Heart left ventricle (tissue), 13 donors: Measurements from ENCODE around the gene GAGE2A.
"Not testable (repeated sequence)": the region's sequence is repeated elsewhere in the genome, so short reads cannot be mapped to it uniquely, and the experiment has no call there.

Experiments used
- POLR2A ChIP-seq, 2 donors: fragments of 450-650 bp; IDR thresholded peaks; one replicate each; pipeline ENCODE4 v1.6.1; 2017; ENCODE audit warnings: antibody characterized with exemption in 2 of 2, mild to moderate bottlenecking in 2 of 2, moderate library complexity in 2 of 2
- TF ChIP-seq, protein P1 (sequence below), 12 donors: fragments of 200-600 bp; sonication (generic) in 4 of 12; IDR thresholded peaks; one replicate each; pipeline versions ENCODE4 v1.5.0 to v1.8.0; 2018 to 2022; ENCODE audit warnings: antibody characterized with exemption in 12 of 12, mild to moderate bottlenecking in 5 of 12
- donor health status: ischemic (EF 13 %, LVEDD 7.1; RV severe dilation, severe dysfunction).
- donor health status: DM: no; HTN: yes; CAD: no.
- donor health status: DM: no; HTN: no; CAD: no.
- donor health status: ischemic (EF 25% LVEDD 6.9; RV normal size, moderate dysfunction).
- donor health status: ischemic (EF 25% LVEDD 5.7; RV mildly dilated, moderate dysfunction).
- donor health status: ischemic (EF 35%, LVEDD 5.7; RV mildly dilated, moderate dysfunction).
- donor health status: nonischemic (EF 11% LVEDD 7.7; RV severe dilation, severe dysfunction).
- donor health status: DM: yes; HTN: yes; CAD: no.
- donor health status: PGD.
- donor health status: ischemic (EF 29% LVEDD 5.4; RV normal size, mild dysfunction).
- donor health status: nonischemic (EF 23%, LVEDD 6.1; RV moderate dilation, normal function).

DNA sequence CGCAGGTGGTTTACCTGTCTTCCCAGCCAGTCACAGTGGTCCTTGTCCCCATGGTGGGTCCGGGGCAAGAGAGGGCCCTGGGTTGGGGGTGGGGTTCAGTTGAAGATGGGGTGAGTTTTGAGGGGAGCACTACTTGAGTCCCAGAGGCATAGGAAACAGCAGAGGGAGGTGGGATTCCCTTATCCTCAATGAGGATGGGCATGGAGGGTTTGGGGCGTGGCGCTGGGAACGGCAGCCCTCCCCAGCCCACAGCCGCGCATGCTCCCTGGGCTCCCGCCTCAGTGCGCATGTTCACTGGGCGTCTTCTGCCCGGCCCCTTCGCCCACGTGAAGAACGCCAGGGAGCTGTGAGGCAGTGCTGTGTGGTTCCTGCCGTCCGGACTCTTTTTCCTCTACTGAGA, 38.3 kb upstream of the GAGE2A start, which contains the start of gene GAGE12E:
- TF ChIP-seq, protein P1, sequence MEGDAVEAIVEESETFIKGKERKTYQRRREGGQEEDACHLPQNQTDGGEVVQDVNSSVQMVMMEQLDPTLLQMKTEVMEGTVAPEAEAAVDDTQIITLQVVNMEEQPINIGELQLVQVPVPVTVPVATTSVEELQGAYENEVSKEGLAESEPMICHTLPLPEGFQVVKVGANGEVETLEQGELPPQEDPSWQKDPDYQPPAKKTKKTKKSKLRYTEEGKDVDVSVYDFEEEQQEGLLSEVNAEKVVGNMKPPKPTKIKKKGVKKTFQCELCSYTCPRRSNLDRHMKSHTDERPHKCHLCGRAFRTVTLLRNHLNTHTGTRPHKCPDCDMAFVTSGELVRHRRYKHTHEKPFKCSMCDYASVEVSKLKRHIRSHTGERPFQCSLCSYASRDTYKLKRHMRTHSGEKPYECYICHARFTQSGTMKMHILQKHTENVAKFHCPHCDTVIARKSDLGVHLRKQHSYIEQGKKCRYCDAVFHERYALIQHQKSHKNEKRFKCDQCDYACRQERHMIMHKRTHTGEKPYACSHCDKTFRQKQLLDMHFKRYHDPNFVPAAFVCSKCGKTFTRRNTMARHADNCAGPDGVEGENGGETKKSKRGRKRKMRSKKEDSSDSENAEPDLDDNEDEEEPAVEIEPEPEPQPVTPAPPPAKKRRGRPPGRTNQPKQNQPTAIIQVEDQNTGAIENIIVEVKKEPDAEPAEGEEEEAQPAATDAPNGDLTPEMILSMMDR (IDR thresholded peaks at IDR 0.05): not testable (repeated sequence)
- not testable (repeated sequence) for TF ChIP-seq POLR2A (IDR thresholded peaks at IDR 0.05)
